Adrenal gland (tissue), 12 donors: Measurements from ENCODE around the gene MLST8. TPM values are rescaled to one million over a fixed set of nuclear protein-coding genes. Genes with fewer than 3 reads are reported as not detected.

ENCODE experiments used
- DNase-seq, 7 donors: peaks; one replicate each; pipeline ENCODE4 v3.0.0-alpha.2; 2019 to 2020
- H3K27ac ChIP-seq, 5 donors: fragments of 200-600 bp; sonication (generic) in 4 of 5; 1 replicate in 3 of 5; 2 replicates in 2 of 5; pipeline versions ENCODE4 v1.5.1 to v1.8.0; 2016 to 2020; ENCODE audit warnings: mild to moderate bottlenecking in 1 of 5
- H3K27me3 ChIP-seq: fragments of 200-600 bp; 2 replicates; pipeline ENCODE4 v1.8.0; 2021
- H3K36me3 ChIP-seq, 2 donors: fragments of 200-600 bp; replicated peaks in 1 of 2; 1 replicate in 1 of 2; 2 replicates in 1 of 2; pipeline versions ENCODE4 v1.5.1 to v1.8.0; 2018 to 2022
- H3K4me1 ChIP-seq, 2 donors: fragments of 200-600 bp; replicated peaks in 1 of 2; 1 replicate in 1 of 2; 2 replicates in 1 of 2; pipeline versions ENCODE4 v1.5.1 to v1.8.0; 2018 to 2021
- H3K4me3 ChIP-seq, 4 donors: fragments of 200-600 bp; sonication (generic) in 3 of 4; one replicate each; pipeline ENCODE4 v1.5.1; 2016 to 2018
- H3K9me3 ChIP-seq, 3 donors: fragments of 200-600 bp; sonication (generic) in 1 of 3; replicated peaks in 1 of 3; 1 replicate in 2 of 3; 2 replicates in 1 of 3; pipeline versions ENCODE4 v1.5.1 to v1.8.0; 2016 to 2021
- POLR2A ChIP-seq, 2 donors: fragments of 450-650 bp; IDR thresholded peaks; one replicate each; pipeline ENCODE4 v1.6.1; 2017; ENCODE audit warnings: antibody characterized with exemption in 2 of 2, mild to moderate bottlenecking in 2 of 2, moderate library complexity in 1 of 2
- WGBS, 4 donors: extraction: QIAGEN DNeasy Blood & Tissue Kit in 2 of 4; methylation state at CpG; one replicate each; pipeline versions ENCODE4 v1.1.5 to v1.1.7; 2013 to 2017; 5-methylcytosine and 5-hydroxymethylcytosine counted together
- intact Hi-C, 2 donors: fragments of 100-400 bp; cut with DNase I; formaldehyde crosslinking; loops; one replicate each; pipeline versions ENCODE4 v1.14.1 to v1.15.0; 2022 to 2023
- polyA plus RNA-seq, 3 donors: library from polyadenylated mRNA; stranded (reverse); fragments of 200-250 nt in 2 of 3; fragments of 350-450 nt in 1 of 3; fragmentation: Illumina TruSeq in 1 of 3; extraction: RNeasy Lipid Tissue Mini Kit (QIAGEN cat#74804) in 1 of 3; gene quantifications; one replicate each; pipeline ENCODE4 v1.2.3, GENCODE V29; 2013 to 2014
- total RNA-seq, 9 donors: library from RNA; depleted of rRNA in 4 of 9; stranded (reverse); fragments of >200 nt in 4 of 9; fragments of 120-200 nt in 1 of 9; fragmentation: NEBNext Ultra II Directional in 1 of 9; extraction: Animal tissue kit (Norgen Biotek cat#: 25700) in 1 of 9; gene quantifications; one replicate each; pipeline versions ENCODE4 v1.1.0 to v1.2.4, GENCODE V29; 2013 to 2023
- TF ChIP-seq, protein P1 (sequence below), 6 experiments: fragments of 450-650 bp in 4 of 6; fragments of 200-600 bp in 2 of 6; sonication (generic) in 1 of 6; IDR thresholded peaks; 1 replicate in 5 of 6; 2 replicates in 1 of 6; pipeline versions ENCODE4 v1.5.1 to v1.8.0; 2016 to 2021; ENCODE audit warnings: antibody characterized with exemption in 6 of 6, mild to moderate bottlenecking in 2 of 6, moderate library complexity in 1 of 6
- donor health status: healthy with polysubstance abuse.
- donor health status: Bipolar disorder and iron deficiency.
- donor health status: DM: yes; HTN: yes; CAD: no.
- donor health status: DM: no; HTN: no; CAD: no.
- donor health status: DM: no; HTN: no; CAD: no.
- donor health status: DM: yes; HTN: yes; CAD: no.

Gene MLST8
- total and polyA plus RNA-seq, 12 donors: 21.9 to 116 (median 57.2) TPM

DNA sequence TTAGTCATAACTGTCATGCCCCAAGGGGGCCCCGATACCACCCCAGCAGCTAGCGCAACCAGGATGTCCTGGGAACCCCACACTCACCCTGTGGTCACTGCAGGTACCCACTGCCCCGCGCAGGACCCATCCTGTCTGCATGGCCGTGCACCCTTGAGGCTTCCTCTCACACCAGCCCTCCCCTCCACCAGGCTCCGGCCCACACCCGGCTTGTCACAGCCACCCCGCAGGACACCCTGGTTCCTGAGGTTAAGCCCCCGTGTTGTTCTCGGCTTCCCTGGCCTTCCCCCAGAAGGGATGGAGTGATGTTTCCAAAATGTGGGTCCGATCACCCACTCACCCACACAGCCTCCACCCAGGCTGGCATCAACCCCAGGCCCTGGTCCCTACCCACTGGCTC lies 38.5 kb downstream of the MLST8 start:
- Histone ChIP-seq H3K27ac (no peak overlapping the region), H3K9me3 (no peaks in the 10 kb centered on the region), H3K4me1 (peaks cover 0 to 4% of the 10 kb centered on the region in 2 donors), H3K36me3 (peaks cover 0 to 47% of the 10 kb centered on the region in 2 donors), H3K27me3 (no peaks in the 10 kb centered on the region), H3K4me3 (no peak overlapping the region)
- TF ChIP-seq, protein P1, sequence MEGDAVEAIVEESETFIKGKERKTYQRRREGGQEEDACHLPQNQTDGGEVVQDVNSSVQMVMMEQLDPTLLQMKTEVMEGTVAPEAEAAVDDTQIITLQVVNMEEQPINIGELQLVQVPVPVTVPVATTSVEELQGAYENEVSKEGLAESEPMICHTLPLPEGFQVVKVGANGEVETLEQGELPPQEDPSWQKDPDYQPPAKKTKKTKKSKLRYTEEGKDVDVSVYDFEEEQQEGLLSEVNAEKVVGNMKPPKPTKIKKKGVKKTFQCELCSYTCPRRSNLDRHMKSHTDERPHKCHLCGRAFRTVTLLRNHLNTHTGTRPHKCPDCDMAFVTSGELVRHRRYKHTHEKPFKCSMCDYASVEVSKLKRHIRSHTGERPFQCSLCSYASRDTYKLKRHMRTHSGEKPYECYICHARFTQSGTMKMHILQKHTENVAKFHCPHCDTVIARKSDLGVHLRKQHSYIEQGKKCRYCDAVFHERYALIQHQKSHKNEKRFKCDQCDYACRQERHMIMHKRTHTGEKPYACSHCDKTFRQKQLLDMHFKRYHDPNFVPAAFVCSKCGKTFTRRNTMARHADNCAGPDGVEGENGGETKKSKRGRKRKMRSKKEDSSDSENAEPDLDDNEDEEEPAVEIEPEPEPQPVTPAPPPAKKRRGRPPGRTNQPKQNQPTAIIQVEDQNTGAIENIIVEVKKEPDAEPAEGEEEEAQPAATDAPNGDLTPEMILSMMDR (IDR thresholded peaks at IDR 0.05): no peak
- TF ChIP-seq POLR2A (IDR thresholded peaks at IDR 0.05): no peak
- WGBS, 4 donors: 93 to 98% (median 96%) methylated on average over 4 to 11 of the region's 11 CpGs
- no peak for DNase-seq
- intact Hi-C loops: no loop called here

DNA sequence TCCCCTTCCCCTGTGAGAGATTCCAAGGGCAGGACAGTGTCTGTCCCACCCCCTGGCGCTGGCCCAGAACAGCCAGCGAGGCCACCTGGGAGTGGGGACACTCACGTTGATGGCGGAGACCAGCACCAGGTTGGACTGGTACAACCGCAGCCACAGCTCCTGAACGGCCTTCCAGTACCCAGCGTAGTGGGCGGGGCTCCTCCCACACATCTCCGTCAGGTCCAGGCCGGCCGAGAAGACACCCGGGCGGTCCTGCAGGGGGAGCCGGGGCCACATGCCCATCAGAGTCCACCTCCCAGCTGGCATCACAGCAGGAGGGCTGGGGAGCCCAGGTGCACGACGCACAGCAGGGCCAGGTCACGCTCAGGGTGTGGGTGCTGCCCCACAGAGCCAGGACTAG lies 39.0 kb downstream of the MLST8 start:
- Histone ChIP-seq H3K9me3 (no peaks in the 10 kb centered on the region), H3K4me3 (no peak overlapping the region), H3K27me3 (no peaks in the 10 kb centered on the region), H3K36me3 (peaks cover 0 to 47% of the 10 kb centered on the region in 2 donors), H3K27ac (no peak overlapping the region), H3K4me1 (no peaks in the 10 kb centered on the region)
- WGBS, 4 donors: 69 to 83% (median 75%) methylated on average over 10 to 17 of the region's 17 CpGs
- intact Hi-C loops: no loop called here
- TF ChIP-seq, protein P1 (IDR thresholded peaks at IDR 0.05): no peak
- TF ChIP-seq POLR2A (IDR thresholded peaks at IDR 0.05): no peak
- DNase-seq: no peak

DNA sequence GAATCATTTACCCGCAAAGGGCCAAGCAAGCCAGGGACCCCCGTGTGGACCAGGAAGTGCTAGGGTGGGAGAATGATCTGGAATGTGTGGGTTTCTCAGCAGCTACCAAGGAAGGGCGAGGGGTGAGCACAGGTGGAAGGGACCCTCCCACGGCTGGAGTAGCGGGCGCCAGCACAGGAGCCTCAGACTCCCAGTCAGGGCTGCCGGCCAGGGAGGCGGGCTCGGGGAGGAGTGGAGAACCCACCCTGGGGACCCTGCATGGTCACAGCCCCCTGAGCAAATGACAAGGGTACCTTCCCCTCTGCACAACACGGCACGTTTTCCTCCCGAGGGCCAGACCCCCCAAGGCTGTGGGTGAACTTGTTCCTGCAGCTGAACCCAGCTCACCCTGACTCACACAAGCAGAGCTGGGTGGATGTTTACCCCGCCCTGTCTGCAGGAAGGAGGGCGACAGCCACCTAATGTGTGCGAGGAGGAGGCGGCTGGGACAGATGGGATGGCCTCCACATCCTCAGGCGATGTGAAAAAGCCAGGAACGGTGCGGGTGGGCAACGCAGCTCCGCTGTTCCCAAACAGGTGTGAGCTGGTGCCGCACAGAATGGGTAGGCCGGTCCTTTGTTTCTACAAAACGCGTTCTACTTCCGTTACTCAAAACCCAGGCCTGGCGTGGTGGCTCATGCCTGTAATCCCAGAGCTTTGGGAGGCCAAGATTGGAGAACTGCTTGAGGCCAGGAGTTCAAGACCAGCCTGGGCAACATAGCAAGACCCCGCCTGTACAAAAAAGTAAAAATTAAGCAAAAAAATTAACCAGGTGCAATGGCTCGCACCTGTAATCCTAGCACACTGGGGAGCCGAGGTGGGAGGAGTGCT lies 39.9 kb downstream of the MLST8 start:
- Histone ChIP-seq H3K4me1 (peaks cover 4% of the 10 kb centered on the region in 2 donors), H3K27me3 (no peaks in the 10 kb centered on the region), H3K4me3 (no peak overlapping the region), H3K9me3 (no peaks in the 10 kb centered on the region), H3K36me3 (peaks cover 0 to 47% of the 10 kb centered on the region in 2 donors), H3K27ac (no peak overlapping the region)
- no peak for DNase-seq
- 92 to 94% (median 94%) methylated on average over 23 to 30 of the region's 30 CpGs for WGBS, 4 donors
- intact Hi-C loops: no loop called here
- TF ChIP-seq POLR2A (IDR thresholded peaks at IDR 0.05): no peak
- TF ChIP-seq, protein P1 (IDR thresholded peaks at IDR 0.05): no peak

DNA sequence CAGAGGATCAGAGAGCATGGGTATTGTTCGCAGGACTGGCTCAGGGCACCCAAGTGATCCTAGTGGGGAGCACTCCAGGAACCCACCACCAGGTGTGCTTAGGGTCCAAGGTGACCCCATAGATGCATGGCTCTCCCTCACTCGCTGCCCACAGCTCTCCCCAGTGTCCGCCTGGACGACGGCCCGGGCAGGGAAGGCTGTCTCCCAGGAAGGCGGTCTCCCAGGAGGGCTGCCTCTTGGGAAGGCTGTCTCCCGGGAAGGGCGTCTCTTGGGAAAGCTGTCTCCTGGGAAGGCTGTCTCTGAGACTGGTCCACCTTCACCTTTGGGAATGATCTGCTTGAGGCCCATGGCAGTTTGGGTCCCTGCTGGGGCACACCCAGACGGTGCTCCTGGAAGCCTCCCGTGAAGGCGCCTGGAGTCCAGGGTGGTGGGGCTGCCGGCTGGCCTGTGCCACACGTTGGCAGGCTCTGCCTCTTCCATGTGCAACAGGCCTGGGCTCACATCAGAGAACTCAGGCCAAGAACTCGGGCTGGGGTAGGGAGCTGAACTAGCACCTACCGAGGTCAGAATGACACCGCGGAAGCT lies 41.1 kb downstream of the MLST8 start:
- 88 to 94% (median 93%) methylated on average over 14 to 18 of the region's 18 CpGs for WGBS, 4 donors
- intact Hi-C loops: no loop called here
- no peak overlapping the region for H3K4me3 ChIP-seq
- no peaks in the 10 kb centered on the region for H3K9me3 ChIP-seq
- no peak for DNase-seq
- H3K36me3 ChIP-seq: peaks cover 0 to 47% of the 10 kb centered on the region in 2 donors
- TF ChIP-seq, protein P1 (IDR thresholded peaks at IDR 0.05): no peak
- TF ChIP-seq POLR2A (IDR thresholded peaks at IDR 0.05): no peak
- H3K4me1 ChIP-seq: peaks cover 11% of the 10 kb centered on the region in 2 donors
- H3K27ac ChIP-seq: no peak overlapping the region
- H3K27me3 ChIP-seq: no peaks in the 10 kb centered on the region
